GM21447 (cell line): Measurements from ENCODE around the gene KARS1.

ENCODE experiments used
- ATAC-seq: cut with Tn5 transposase; IDR thresholded peaks from one replicate; pipeline ENCODE4 v1.9.1; 2021; ENCODE audit not compliant: unreplicated experiment

The KARS1 gene

DNA sequence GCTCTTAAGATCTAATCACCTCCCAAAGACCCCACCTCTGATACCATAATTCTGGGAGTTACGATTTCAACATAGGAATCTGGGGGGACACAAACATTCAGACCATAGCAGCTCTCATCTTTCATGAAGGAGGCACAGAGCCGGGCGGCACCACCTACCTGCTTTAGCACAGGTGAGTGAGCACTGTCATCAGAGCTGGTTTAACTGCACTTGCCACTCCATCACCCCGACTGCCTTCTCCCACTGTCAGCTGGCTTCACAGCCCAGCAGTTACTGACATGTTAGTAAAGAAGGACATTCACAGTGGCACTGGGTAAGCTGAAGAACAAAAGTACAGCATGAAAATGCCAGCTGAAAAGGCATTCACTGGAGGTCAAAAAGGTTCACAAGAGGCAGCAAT lies 58.7 kb downstream of the KARS1 start:
- no peak for ATAC-seq

DNA sequence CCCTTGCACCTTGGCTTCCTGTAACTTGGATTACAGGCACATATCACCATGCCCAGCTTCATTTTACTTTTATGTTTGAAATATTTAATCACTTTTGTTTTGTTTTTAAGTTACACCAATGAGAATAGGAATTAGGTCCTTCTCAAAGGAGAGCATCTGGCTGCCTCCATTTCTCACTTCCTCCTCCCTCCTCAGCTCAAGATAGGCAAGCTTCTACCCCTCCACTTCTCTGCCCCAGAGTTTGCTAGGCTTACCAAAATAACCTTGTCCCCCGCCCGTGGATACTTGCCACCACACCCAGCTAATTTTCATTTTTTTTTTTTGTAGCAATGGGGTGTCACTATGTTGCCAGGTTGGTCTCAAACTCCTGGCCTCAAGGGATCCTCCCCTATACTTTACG lies 63.4 kb downstream of the KARS1 start:
- peak; percentile 62 for ATAC-seq

GRCh38 chr16:75579281-75579834 lies 68.1 kb downstream of the KARS1 start:
- ATAC-seq: no peak

GRCh38 chr16:75578725-75579124 lies 68.7 kb downstream of the KARS1 start:
- no peak for ATAC-seq

GRCh38 chr16:75578212-75578611 lies 69.3 kb downstream of the KARS1 start:
- ATAC-seq: no peak
